Liver (tissue), 3 donors: ENCODE data around the gene MAP1LC3B2.

Source experiments
- FOXA1 ChIP-seq: IDR thresholded peaks from 2 replicates; pipeline ENCODE4 v1.6.1; 2016; ENCODE audit warnings: antibody characterized with exemption
- HNF4A ChIP-seq, 2 donors: conservative IDR thresholded peaks; 2 replicates each; pipeline ENCODE4 v1.6.1; 2016; ENCODE audit warnings: antibody characterized with exemption in 2 of 2, mild to moderate bottlenecking in 2 of 2
- NR2F2 ChIP-seq: IDR thresholded peaks from 2 replicates; pipeline ENCODE4 v1.6.1; 2016; ENCODE audit warnings: antibody characterized with exemption
- RAD21 ChIP-seq, 2 donors: IDR thresholded peaks; 2 replicates each; pipeline ENCODE4 v1.6.1; 2016; ENCODE audit warnings: antibody characterized with exemption in 2 of 2, mild to moderate bottlenecking in 2 of 2
- SP1 ChIP-seq: IDR thresholded peaks from 2 replicates; pipeline ENCODE4 v1.6.1; 2018; ENCODE audit warnings: antibody characterized with exemption, mild to moderate bottlenecking
- YY1 ChIP-seq: IDR thresholded peaks from 2 replicates; pipeline ENCODE4 v1.6.1; 2016; ENCODE audit warnings: antibody characterized with exemption, mild to moderate bottlenecking
- TF ChIP-seq, protein P1 (sequence below): fragments of 150-350 bp; IDR thresholded peaks from 2 replicates; pipeline ENCODE4 v1.5.1; 2017; ENCODE audit warnings: improper control_type of control experiment, low read depth, low read length; ENCODE audit not compliant: missing input control
- TF ChIP-seq, protein P2 (sequence below): IDR thresholded peaks from 2 replicates; pipeline ENCODE4 v1.6.1; 2016; ENCODE audit warnings: antibody characterized with exemption
- TF ChIP-seq, protein P3 (sequence below): IDR thresholded peaks from 2 replicates; pipeline ENCODE4 v1.6.1; 2016; ENCODE audit warnings: antibody characterized with exemption
- donor health status: healthy.
- donor health status: healthy.

DNA sequence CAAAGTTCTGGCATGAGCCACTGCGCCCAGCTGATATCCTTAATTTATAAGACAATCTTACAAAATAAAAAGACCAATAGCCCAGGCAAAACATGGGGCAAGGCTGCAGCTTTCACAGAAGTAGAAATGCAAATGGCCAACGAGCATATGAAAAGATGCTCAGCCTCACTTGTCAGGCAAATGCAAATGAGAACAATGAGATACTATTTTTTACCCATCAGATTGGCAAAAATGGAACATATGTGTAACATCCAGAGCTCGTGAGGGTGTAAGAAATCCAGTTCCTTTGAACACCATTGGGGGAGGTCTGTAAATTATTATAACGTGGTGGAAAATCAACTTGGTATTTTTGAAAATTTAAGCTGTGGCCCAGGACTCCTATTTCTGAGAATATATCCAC, 14.6 kb downstream of the MAP1LC3B2 start:
- TF ChIP-seq, protein P1, sequence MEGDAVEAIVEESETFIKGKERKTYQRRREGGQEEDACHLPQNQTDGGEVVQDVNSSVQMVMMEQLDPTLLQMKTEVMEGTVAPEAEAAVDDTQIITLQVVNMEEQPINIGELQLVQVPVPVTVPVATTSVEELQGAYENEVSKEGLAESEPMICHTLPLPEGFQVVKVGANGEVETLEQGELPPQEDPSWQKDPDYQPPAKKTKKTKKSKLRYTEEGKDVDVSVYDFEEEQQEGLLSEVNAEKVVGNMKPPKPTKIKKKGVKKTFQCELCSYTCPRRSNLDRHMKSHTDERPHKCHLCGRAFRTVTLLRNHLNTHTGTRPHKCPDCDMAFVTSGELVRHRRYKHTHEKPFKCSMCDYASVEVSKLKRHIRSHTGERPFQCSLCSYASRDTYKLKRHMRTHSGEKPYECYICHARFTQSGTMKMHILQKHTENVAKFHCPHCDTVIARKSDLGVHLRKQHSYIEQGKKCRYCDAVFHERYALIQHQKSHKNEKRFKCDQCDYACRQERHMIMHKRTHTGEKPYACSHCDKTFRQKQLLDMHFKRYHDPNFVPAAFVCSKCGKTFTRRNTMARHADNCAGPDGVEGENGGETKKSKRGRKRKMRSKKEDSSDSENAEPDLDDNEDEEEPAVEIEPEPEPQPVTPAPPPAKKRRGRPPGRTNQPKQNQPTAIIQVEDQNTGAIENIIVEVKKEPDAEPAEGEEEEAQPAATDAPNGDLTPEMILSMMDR = no peak
- TF ChIP-seq, protein P2, sequence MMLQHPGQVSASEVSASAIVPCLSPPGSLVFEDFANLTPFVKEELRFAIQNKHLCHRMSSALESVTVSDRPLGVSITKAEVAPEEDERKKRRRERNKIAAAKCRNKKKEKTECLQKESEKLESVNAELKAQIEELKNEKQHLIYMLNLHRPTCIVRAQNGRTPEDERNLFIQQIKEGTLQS = no peak
- TF ChIP-seq HNF4A (conservative IDR thresholded peaks at IDR 0.05) (no peak), SP1 (no peak), RAD21 (IDR thresholded peaks at IDR 0.05) (no peak), YY1 (no peak), FOXA1 (no peak), NR2F2 (no peak)
- TF ChIP-seq, protein P3, sequence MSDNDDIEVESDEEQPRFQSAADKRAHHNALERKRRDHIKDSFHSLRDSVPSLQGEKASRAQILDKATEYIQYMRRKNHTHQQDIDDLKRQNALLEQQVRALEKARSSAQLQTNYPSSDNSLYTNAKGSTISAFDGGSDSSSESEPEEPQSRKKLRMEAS = no peak
